Left ventricle myocardium superior (tissue), 1 donor: ENCODE data around the gene GPR153. TPM values are rescaled to one million over a fixed set of nuclear protein-coding genes. Genes with fewer than 3 reads are reported as not detected.

Experiments used
- ATAC-seq: fragments of 200-7000 bp; cut with Tn5 transposase; one replicate; pipeline ENCODE4 v1.9.1; 2020; ENCODE audit warnings: mild to moderate bottlenecking, moderate library complexity
- DNase-seq: peaks from one replicate; pipeline ENCODE4 v3.0.0-alpha.2; 2020
- intact Hi-C: fragments of 100-400 bp; cut with micrococcal nuclease; formaldehyde crosslinking; loops from one replicate; pipeline ENCODE4 v1.11.0; 2022
- total RNA-seq: library from RNA; stranded (reverse); fragmentation: NEBNext Ultra II Directional; extraction: Animal tissue kit (Norgen Biotek cat#: 25700); gene quantifications from one replicate; pipeline ENCODE4 v1.2.1, GENCODE V29; 2021
- donor health status: DM: no; HTN: yes; CAD: no; lungs with severe emphysema.

GPR153 gene
- total RNA-seq, 1 donor from 2014 or later: 7.7 TPM

DNA sequence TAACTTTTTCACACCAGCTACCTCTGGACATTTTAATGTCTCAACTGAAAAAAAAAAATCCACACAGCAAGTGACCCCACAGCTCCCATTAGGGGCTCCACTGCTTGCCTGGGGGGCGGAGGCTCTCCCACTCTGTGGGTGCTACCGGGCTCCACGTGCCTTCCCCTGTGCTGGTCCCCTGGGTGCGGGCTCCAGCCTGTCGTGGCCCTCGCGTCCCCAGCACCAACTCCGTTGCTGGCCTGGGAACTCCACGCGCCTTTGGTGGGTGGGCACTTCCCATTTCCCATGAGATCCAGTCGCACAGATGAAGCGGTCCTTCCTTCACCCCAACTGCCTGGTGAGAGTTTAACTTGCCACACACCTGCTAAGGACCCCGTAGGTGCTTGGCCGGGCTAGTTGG, 27.1 kb upstream of the GPR153 start:
- no peak for ATAC-seq
- no peak for DNase-seq

GRCh38 chr1:6287431-6287886, 26.6 kb upstream of the GPR153 start:
- no peak for DNase-seq
- intact Hi-C loops: no loop called here
- peak; percentile 20 for ATAC-seq

More for the DNA sequence above, 27.1 kb upstream of the GPR153 start:
- intact Hi-C loops: no loop called here

DNA sequence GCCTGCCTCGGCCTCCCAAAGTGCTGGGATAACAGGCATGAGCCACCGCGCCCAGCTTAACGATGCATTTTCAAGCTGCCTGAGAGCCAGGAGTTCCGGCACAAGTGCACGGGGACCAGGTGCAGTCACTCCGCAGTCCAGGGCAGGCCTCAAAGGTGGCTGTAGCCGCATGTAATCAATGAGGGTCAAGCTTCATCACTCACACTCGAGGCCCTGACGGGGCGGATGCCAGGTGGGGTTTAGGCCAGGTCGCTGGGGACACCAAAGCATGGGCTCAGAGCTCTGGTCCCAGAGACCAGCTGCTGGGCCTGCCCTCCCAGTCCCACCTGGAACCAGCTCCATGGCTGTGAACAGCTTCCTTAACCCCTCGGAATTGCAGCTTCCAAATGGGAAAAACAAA, 26.1 kb upstream of the GPR153 start:
- intact Hi-C loops: no loop called here
- DNase-seq (no peak), ATAC-seq (no peak)

GRCh38 chr1:6286266-6286665, 25.4 kb upstream of the GPR153 start:
- intact Hi-C loops: no loop called here
- ATAC-seq (no peak), DNase-seq (no peak)

GRCh38 chr1:6285336-6285735, 24.4 kb upstream of the GPR153 start:
- ATAC-seq: no peak
- intact Hi-C loops: no loop called here
- no peak for DNase-seq

DNA sequence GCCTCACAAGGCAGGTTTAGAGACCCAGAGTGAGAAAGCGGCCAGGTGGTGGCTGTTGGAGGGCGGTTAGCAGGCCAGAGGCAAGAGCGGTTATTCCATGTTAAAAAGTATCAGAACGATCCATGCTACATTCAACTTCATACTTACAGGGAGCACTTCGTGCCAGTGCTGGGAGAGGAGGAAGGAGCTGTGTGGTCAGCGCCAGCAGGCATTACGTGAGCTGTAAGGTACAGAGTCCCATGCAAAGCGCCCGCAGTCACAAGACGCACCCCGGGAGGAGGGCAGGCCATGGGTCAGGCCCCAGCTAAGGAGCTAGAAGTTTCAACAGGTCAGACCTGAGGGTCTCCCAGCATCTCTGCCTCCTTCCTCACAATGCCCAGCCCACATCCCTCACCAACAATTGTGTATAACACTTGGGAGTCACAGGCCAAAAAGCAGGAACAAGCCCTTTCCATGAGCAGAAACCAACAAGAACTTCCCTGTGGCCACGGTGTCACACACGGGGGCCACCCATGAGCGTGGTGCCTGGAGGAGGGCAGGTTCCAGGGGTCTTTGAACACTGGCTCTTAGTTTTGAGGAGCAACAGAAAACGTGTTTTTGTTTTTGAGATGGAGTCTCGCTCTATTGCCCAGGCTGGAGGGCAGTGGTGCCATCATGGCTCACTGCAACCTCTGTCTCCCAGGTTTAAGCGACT, 21.8 kb upstream of the GPR153 start:
- ATAC-seq (no peak), DNase-seq (no peak)
- intact Hi-C loops: no loop called here

DNA sequence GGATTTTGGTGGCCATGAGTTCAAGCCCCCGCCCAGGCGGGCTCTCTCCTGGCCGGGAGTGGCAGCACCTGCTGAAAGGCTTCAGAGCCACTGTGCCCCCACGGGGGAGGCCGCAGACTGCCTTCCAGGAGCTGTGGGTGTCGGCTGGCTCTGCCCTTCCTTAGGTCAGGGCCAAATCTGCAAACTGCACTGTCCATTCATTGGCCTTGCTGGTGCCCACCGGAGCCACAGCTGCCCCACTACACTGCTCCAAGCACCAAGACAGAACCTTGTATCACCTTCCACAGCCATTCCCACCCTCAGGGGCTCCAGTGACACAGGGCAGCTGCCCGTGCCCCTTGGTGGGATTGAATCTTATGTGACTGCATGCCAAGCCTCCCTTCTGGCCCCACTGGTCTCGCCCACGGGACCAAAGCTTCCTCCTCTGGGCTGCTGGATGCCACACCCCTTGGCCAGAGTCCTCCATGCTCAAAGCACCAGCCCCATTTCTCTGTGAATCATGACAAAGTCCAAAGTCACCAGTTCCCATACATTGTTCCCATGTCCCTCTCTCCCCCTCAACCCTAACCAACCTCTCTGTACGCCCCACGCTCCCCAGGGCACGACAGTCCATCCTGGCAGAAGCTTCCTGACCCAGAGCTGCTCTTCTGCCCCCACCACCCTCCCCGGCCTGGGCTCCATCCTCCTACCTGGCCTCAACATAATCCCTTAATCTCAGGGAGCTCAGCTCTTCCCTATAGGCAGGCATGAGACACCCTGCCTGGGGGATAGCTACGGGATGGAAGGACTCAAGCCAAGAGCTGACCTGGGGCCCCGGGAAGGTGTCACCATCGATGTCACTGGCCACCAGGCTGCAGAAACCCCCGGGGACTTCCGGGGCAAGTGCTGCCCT, 20.9 kb upstream of the GPR153 start:
- intact Hi-C loops: no loop called here
- ATAC-seq (no peak), DNase-seq (peak; percentile 29)

- intact Hi-C loops: no loop called here
- peak; percentile 60 for DNase-seq
Measured at GRCh38 chr1:6280761-6281451, 20.0 kb upstream of the GPR153 start.

DNA sequence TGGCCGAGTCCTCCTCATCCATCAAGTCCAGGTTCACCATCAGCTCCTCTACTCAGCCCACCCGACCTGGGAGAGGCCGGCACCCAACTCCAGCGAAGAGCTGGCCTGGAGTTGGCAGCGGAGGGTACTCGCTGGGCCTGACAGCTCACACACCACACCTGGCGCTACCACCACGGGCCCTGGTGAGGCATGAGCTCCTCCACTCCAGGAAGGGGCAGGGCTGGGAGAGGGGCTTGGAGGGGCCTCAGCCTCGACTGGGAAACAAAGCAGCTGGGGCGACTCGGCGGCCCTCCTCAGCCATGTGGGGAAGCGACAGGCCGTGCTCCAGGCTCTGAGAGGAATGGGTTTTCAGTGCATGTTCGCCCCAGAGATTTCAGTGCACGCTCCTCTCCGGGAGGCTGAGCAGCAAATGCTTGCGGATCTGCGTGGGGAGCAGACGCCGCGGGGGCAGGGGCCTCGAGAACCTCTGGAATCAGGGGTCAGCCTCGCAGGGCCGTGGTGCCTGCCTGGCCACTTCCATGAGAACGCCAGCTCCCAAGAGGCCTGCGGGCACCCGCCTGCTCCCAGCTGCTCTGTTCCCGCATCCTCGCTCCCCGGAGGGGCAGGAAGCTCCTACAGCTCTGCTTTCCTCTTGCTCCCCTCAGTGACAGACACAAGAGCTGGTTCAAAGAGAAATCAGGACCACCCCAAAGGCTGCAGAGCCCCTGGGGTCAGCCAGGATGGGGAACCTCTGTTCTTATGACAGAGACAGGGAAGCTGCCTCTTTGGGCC, 18.9 kb upstream of the GPR153 start:
- intact Hi-C loops: no loop called here
- DNase-seq: no peak
- ATAC-seq: no peak

More at GRCh38 chr1:6280761-6281451, 20.0 kb upstream of the GPR153 start:
- peak; percentile 23 for ATAC-seq

DNA sequence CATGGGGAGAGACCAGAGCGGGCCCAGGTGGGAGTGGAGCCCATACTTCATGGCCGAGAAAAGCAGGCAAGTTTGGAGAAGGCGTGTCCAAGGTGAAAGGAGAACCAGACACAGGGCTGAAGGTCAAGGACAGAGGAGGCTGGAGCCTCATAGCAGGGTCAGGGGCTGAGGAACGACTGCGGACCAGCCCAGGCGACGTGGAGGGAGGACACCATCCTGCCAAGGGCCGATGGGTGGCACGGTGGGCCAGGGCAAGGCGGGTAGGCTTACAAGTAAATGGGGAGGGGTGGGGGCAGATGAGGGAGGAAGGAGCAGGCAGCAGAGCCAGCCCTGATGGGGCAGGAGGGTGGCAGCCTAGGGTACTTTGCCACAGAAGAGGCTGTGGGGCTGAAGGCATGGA, 18.2 kb upstream of the GPR153 start:
- intact Hi-C loops: no loop called here
- ATAC-seq (no peak), DNase-seq (no peak)

DNA sequence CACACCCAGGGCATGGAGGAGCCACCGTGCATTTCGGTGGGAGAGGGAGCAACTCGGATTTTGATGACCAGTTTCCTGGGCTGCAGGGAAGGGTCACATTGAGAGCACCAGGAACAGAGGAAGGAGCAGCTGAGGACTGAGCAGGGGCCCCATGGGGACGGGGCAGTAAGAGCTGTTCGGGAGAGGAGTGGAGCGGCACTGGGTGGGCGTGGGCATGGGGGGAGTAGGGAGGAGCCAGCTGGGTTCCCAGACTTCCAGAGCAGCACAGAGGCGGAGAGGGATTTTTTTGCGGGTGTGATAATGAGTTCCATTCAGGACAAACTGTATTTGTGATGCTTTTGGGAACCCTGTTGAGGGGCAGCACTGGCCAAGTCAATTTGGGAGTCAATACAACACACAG, 17.4 kb upstream of the GPR153 start:
- DNase-seq (no peak), ATAC-seq (no peak)
- intact Hi-C loops: no loop called here

GRCh38 chr1:6276811-6277555, 16.1 kb upstream of the GPR153 start:
- no peak for ATAC-seq
- no peak for DNase-seq
- intact Hi-C loops: no loop called here

GRCh38 chr1:6275826-6276782, 15.2 kb upstream of the GPR153 start:
- DNase-seq (peak; percentile 80), ATAC-seq (peak; percentile 92)
- intact Hi-C loops: no loop called here

GRCh38 chr1:6274622-6275139, 13.8 kb upstream of the GPR153 start:
- ATAC-seq (no peak), DNase-seq (no peak)
- intact Hi-C loops: no loop called here

DNA sequence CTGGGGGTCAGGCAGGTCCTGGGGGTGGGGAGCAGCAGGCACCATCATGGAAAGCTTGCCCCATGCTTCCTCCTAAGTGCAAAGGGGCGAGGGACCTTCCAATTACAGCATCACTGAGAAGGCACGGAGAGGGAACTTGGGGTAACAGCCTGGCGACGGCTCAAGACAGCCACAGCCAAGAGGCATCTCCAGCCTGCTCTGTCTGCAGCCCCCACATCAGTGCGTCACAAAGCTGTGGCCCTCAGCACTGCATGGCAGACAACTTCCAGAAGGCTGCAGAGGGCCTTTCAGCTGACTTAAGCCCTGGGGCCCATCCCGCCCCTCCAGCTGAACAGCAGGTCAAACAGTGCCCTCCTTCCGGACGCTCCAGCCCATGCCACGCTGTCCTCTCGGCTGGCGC, 13.2 kb upstream of the GPR153 start:
- DNase-seq: no peak
- no peak for ATAC-seq
- intact Hi-C loops: no loop called here

DNA sequence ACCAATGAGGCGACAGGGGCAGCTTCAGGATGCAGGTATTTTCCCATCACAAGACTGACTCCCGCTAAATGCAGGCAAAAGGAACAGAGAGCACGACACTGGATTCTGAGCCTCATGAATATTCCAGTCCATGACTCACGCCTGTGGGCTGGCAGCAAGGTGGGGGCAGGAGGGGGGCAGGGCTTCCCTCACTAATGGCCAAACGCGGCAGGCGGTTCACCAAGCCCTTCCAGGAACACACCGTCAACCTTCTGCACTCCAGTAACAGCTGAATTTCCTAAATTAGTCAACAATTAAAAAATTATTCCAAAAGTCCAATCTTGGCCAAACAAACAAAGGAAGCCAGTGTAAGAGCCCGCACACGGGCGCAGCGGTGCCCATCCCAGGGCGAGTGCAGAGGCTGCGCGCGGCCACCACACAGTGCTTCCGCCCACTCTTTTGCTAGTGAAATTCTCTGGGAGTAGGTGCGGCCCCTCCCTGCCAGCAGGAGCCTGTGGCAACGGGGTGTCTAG, 12.5 kb upstream of the GPR153 start:
- no peak for DNase-seq
- intact Hi-C loops: no loop called here
- no peak for ATAC-seq

GRCh38 chr1:6272868-6273267, 12.0 kb upstream of the GPR153 start:
- intact Hi-C loops: no loop called here
- ATAC-seq: no peak
- DNase-seq: no peak
